Measurements from ENCODE around the gene SAC3D1. TPM values are rescaled to one million over a fixed set of nuclear protein-coding genes. Genes with fewer than 3 reads are reported as not detected.

SAC3D1 gene
- polyA plus RNA-seq, 1 of the 3 experiments (the other 2 are of a cell fraction): 22.5 TPM

DNA sequence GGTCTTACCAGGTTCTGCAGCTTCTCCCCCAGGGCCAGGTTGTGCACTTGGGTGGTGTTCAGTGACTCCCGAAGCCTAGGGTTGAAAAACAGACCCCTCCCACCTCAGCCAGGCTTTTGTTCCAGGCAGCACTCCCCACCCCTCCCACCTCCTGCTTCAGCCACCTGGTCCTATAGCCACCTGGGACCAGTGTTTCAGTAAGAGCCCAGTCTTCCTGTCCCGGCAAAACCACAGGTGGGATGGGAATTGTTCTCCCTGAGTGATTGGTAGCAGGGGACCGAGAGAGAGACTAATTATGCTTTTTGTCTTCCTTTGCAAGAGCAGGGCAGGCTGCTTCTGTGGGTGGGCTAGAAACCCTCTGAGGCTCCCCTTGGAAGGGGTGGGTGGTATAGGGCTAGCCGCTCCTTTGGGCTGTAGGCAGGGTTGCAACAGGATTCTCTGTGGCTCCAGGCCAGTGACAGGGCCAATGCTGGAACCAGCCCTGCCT lies 25.8 kb downstream of the SAC3D1 start:
- no peaks in the 10 kb centered on the region for H3K79me2 ChIP-seq (ENCODE audit: insufficient read depth)
- no peak for DNase-seq
- H2AFZ ChIP-seq (ENCODE audit: low read depth): no peak overlapping the region
- H3F3A ChIP-seq (replicated peaks; ENCODE audit: insufficient read depth): no peaks in the 10 kb centered on the region
- H3K4me3 ChIP-seq (ENCODE audit: low read depth in 2 of 2, low read length in 1 of 2): no peak overlapping the region
- no peak overlapping the region for H3K4me2 ChIP-seq
- no peaks in the 10 kb centered on the region for H3K36me3 ChIP-seq (replicated peaks in 1 of 2; ENCODE audit: control insufficient read depth in 1 of 2, insufficient read depth in 2 of 2, low read length in 1 of 2)
- WGBS (ENCODE audit: low lambda C conversion rate): 88% methylated on average over 4 of the region's 4 CpGs
- no peaks in the 10 kb centered on the region for H4K20me1 ChIP-seq (ENCODE audit: insufficient read depth)
- H3K27me3 ChIP-seq (ENCODE audit: insufficient read depth): no peaks in the 10 kb centered on the region
- POLR2A ChIA-PET: no interaction called here
- no peaks in the 10 kb centered on the region for H3K9me2 ChIP-seq
- no peaks in the 10 kb centered on the region; a peak in 1 of 4 replicates for H3K4me1 ChIP-seq (ENCODE audit: control insufficient read depth in 1 of 2, insufficient read depth in 2 of 2, low read depth in 1 of 2, low read length in 1 of 2)
- CTCF ChIA-PET: interaction anchor here (0.6 kb wide), 1 partner anchor 571 kb away, joined by 3 read pairs; no protein-coding TSS in a partner anchor
- H3K9ac ChIP-seq: no peak overlapping the region
- TF ChIP-seq EZH2phosphoT487 (IDR thresholded peaks at IDR 0.05; ENCODE audit: borderline replicate concordance, low read depth) (no peak), ZBTB33 (IDR thresholded peaks at IDR 0.05; ENCODE audit: borderline replicate concordance, low read depth) (no peak), TCF12 (IDR thresholded peaks at IDR 0.05) (no peak), GABPA (IDR thresholded peaks at IDR 0.05; ENCODE audit: low read depth) (no peak), POLR2AphosphoS5 (IDR thresholded peaks at IDR 0.05; ENCODE audit: low read depth, low read length) (no peak), RAD21 (IDR thresholded peaks at IDR 0.05; ENCODE audit: low read length) (no peak), USF1 (IDR thresholded peaks at IDR 0.05; ENCODE audit: borderline replicate concordance, low read depth) (no peak)
- no peaks in the 10 kb centered on the region for H3K9me3 ChIP-seq
- H3K27ac ChIP-seq (ENCODE audit: low read depth in 2 of 2, low read length in 1 of 2): no peak overlapping the region

DNA sequence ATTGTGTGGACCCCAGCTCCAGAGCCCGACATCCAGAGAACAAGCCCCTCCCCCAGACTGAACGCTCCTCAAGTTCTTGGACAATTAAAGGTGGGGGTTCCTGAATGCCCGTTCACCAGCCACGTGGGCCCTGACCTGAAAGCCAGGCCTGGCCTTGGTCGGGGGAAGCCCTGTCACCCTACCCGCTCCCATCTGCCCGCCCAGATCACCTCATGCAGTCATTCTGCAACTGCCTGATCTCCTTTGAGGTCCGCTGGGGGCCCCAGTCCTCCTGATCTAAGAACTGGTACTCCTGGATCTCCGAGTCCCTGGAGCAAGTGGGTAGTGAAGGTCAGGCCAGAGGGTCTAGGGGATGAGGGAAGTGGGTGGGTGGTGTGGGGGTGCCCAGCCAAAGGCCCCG lies 26.4 kb downstream of the SAC3D1 start:
- no peak overlapping the region for H3K4me2 ChIP-seq
- H3K27me3 ChIP-seq (ENCODE audit: insufficient read depth): no peaks in the 10 kb centered on the region
- no peaks in the 10 kb centered on the region for H4K20me1 ChIP-seq (ENCODE audit: insufficient read depth)
- H3K27ac ChIP-seq (ENCODE audit: low read depth in 2 of 2, low read length in 1 of 2): no peak overlapping the region
- no peak overlapping the region for H3K4me3 ChIP-seq (ENCODE audit: low read depth in 2 of 2, low read length in 1 of 2)
- no peaks in the 10 kb centered on the region for H3K79me2 ChIP-seq (ENCODE audit: insufficient read depth)
- H3K36me3 ChIP-seq (replicated peaks in 1 of 2; ENCODE audit: control insufficient read depth in 1 of 2, insufficient read depth in 2 of 2, low read length in 1 of 2): no peaks in the 10 kb centered on the region
- no peaks in the 10 kb centered on the region for H3K9me2 ChIP-seq
- 69% methylated on average over 8 of the region's 10 CpGs for WGBS (ENCODE audit: low lambda C conversion rate)
- CTCF ChIA-PET: no interaction called here
- POLR2A ChIA-PET: no interaction called here
- H3F3A ChIP-seq (replicated peaks; ENCODE audit: insufficient read depth): no peaks in the 10 kb centered on the region
- DNase-seq: no peak
- TF ChIP-seq RXRA (IDR thresholded peaks at IDR 0.05; ENCODE audit: borderline replicate concordance, low read depth) (no peak), REST (IDR thresholded peaks at IDR 0.05; ENCODE audit: low read depth, low read length) (no peak), FOXJ3 (CRISPR knock-in tag; IDR thresholded peaks at IDR 0.05) (no peak)
- TF ChIP-seq, protein P1, sequence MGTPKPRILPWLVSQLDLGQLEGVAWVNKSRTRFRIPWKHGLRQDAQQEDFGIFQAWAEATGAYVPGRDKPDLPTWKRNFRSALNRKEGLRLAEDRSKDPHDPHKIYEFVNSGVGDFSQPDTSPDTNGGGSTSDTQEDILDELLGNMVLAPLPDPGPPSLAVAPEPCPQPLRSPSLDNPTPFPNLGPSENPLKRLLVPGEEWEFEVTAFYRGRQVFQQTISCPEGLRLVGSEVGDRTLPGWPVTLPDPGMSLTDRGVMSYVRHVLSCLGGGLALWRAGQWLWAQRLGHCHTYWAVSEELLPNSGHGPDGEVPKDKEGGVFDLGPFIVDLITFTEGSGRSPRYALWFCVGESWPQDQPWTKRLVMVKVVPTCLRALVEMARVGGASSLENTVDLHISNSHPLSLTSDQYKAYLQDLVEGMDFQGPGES (IDR thresholded peaks at IDR 0.05; ENCODE audit: low read depth, low read length): no peak
- H3K9me3 ChIP-seq: no peaks in the 10 kb centered on the region
- H3K9ac ChIP-seq: no peak overlapping the region
- H2AFZ ChIP-seq (ENCODE audit: low read depth): no peak overlapping the region
- no peaks in the 10 kb centered on the region; a peak in 1 of 4 replicates for H3K4me1 ChIP-seq (ENCODE audit: control insufficient read depth in 1 of 2, insufficient read depth in 2 of 2, low read depth in 1 of 2, low read length in 1 of 2)

Data from SK-N-SH (cell line).